Measurements from ENCODE around the gene ZNF503.

ZNF503 gene

GRCh38 chr10:75407713-75408508 is 6.3 kb upstream of the ZNF503 start:
- in situ Hi-C loops (cut with MboI; ENCODE audit: low sequenced_read_pairs) = loop anchor here (25.0 kb wide), 1 partner anchor 229 kb away; no protein-coding TSS in a partner anchor

- in situ Hi-C loops (cut with MboI; ENCODE audit: low sequenced_read_pairs) = loop anchor here (25.0 kb wide), 1 partner anchor 230 kb away; no protein-coding TSS in a partner anchor
Measured at GRCh38 chr10:75407224-75407712, 5.7 kb upstream of the ZNF503 start.

- in situ Hi-C loops (cut with MboI; ENCODE audit: low sequenced_read_pairs) = loop anchor here (25.0 kb wide), 1 partner anchor 231 kb away; no protein-coding TSS in a partner anchor
Measured at GRCh38 chr10:75406462-75407223, 5.1 kb upstream of the ZNF503 start.

- in situ Hi-C loops (cut with MboI; ENCODE audit: low sequenced_read_pairs) = loop anchor here (25.0 kb wide), 1 partner anchor 231 kb away; no protein-coding TSS in a partner anchor
Measured at GRCh38 chr10:75405598-75406461, 4.3 kb upstream of the ZNF503 start.

GRCh38 chr10:75404815-75405597 is 3.4 kb upstream of the ZNF503 start:
- in situ Hi-C loops (cut with MboI; ENCODE audit: low sequenced_read_pairs) = loop anchor here (25.0 kb wide), 1 partner anchor 232 kb away; no protein-coding TSS in a partner anchor

GRCh38 chr10:75403939-75404814 is 2.6 kb upstream of the ZNF503 start:
- in situ Hi-C loops (cut with MboI; ENCODE audit: low sequenced_read_pairs) = loop anchor here (25.0 kb wide), 1 partner anchor 233 kb away; no protein-coding TSS in a partner anchor

GRCh38 chr10:75403144-75403938 is 1.8 kb upstream of the ZNF503 start:
- in situ Hi-C loops (cut with MboI; ENCODE audit: low sequenced_read_pairs) = loop anchor here (25.0 kb wide), 1 partner anchor 234 kb away; no protein-coding TSS in a partner anchor

GRCh38 chr10:75402486-75403143 is 1.1 kb upstream of the ZNF503 start:
- in situ Hi-C loops (cut with MboI; ENCODE audit: low sequenced_read_pairs) = loop anchor here (25.0 kb wide), 1 partner anchor 235 kb away; no protein-coding TSS in a partner anchor

GRCh38 chr10:75400771-75401568 is 594 bp downstream of the ZNF503 start:
- in situ Hi-C loops (cut with MboI; ENCODE audit: low sequenced_read_pairs) = loop anchor here (25.0 kb wide), 1 partner anchor 236 kb away; no protein-coding TSS in a partner anchor

GRCh38 chr10:75400163-75400770 is 1.3 kb downstream of the ZNF503 start:
- in situ Hi-C loops (cut with MboI; ENCODE audit: low sequenced_read_pairs) = loop anchor here (25.0 kb wide), 1 partner anchor 237 kb away; no protein-coding TSS in a partner anchor

GRCh38 chr10:75399461-75400162 is 2.0 kb downstream of the ZNF503 start:
- in situ Hi-C loops (cut with MboI; ENCODE audit: low sequenced_read_pairs) = loop anchor here (25.0 kb wide), 3 partner anchors 238 to 913 kb away; no protein-coding TSS in a partner anchor

GRCh38 chr10:75398692-75399460 is 2.7 kb downstream of the ZNF503 start:
- in situ Hi-C loops (cut with MboI; ENCODE audit: low sequenced_read_pairs) = loop anchor here (25.0 kb wide), 2 partner anchors 638 to 913 kb away; no protein-coding TSS in a partner anchor

GRCh38 chr10:75398200-75398691 is 3.3 kb downstream of the ZNF503 start:
- in situ Hi-C loops (cut with MboI; ENCODE audit: low sequenced_read_pairs) = loop anchor here (25.0 kb wide), 2 partner anchors 639 to 914 kb away; no protein-coding TSS in a partner anchor

Data from HL-60/S4 treated with retinoic acid at 250 ng/mL for 4 days and 3 days (cell line).